NCI-H82 (cell line): ENCODE measurements around the gene ZBTB9.

ENCODE experiments used
- DNase-seq: peaks from one replicate; lab custom pipeline; 2025; lab: John Stamatoyannopoulos, UW

The ZBTB9 gene

DNA sequence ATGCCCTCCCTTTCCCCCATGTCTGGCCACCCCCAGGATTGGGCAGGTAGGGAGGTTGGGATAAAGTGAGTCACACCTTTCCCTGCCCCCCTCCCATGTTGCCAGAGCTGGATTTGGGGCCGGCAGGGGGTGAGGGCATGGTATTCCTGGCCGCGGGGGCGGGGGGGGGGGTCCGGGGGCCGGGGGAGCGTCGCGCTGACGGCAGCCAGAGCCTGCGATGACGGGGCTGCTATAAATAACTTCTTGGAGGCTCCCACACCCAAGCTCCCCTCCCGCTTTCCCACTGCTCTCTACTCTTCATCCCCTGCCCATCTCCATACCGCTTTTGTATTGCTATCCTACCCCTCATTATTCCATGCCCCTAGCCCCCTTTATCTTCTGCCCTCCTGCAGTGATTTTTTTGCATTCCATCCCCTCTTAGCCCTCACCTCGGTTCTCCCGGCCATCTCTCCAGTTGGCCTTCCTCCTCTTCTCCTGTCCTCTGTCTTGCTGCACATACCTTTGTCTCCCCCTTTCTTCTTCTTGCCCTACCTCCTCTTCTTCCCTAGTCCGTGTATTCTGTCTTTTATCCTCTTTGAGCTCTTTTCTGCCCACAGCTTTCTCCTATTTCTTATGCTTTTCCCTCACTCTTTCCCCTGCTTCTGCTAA lies 20.7 kb upstream of the ZBTB9 start:
- no peak for DNase-seq

GRCh38 chr6:33434961-33435360 lies 19.4 kb upstream of the ZBTB9 start:
- no peak for DNase-seq

GRCh38 chr6:33437666-33438065 lies 16.7 kb upstream of the ZBTB9 start:
- DNase-seq: no peak

DNA sequence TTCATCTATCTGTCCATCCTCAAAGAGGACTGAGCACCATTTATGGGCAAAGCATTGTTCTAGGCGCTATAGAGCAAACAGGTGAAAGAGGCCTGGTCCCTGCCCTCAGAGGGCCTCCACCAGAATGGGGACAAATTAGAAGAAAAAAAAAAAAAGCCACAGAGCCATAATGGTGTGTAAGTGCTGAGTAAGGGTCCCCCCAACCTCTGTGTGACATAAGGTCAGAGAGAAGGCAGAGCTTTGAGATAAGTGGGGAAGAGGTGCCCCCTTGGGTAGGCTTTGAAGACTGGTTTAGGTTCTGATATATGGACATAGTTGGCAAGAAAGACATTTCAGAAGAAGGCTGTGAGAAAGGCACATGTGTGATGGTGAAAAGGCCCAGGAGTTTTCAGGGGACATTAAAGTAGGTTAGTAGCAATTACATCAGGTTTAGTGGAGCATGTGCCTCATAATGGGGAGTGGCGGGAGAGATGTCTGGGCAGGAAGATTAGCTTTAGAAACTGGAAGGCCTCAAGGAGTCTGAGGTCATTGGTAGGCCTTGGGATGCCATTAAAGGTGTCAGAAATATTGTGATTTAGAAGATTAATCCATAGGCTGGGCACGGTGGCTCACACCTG lies 15.3 kb upstream of the ZBTB9 start:
- DNase-seq: no peak

DNA sequence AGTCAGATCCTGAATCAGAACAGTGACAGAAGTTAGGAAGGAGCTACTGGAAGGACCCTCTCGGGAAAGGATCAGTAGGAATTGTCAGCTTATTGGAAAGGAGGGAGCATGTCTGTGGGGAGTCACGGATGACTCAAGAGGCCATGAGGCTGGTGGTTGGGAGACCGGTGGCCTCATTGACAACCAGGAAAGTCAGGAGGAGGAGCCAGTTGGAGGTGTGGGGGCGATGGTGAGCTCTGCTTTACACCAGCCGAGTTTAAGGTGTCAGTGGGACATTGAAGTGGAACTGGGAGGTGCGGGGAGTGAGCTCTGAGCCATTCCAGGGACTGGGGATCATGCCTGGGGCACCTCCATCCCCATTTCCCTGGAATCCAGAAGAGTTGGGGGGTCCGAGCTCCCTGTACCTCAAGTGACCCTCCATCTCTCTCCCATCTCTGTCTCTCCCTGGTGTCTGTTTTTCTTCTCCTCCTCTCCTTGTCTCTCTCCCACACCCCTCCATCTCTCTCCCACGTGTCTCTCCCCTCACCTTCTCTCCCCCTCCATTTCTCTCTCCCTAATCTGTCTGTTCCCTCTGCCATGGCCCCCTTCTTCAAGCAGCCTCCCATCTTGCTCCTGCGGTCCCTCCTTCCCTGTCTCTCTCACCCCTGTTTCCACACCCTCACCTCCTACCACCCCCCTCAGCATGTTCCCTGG lies 14.3 kb upstream of the ZBTB9 start:
- DNase-seq: peak; percentile 24

- DNase-seq: no peak
These were observed 13.6 kb upstream of the ZBTB9 start for GRCh38 chr6:33440649-33441309.

- DNase-seq: no peak
These were observed 12.9 kb upstream of the ZBTB9 start for GRCh38 chr6:33441457-33441856.

DNA sequence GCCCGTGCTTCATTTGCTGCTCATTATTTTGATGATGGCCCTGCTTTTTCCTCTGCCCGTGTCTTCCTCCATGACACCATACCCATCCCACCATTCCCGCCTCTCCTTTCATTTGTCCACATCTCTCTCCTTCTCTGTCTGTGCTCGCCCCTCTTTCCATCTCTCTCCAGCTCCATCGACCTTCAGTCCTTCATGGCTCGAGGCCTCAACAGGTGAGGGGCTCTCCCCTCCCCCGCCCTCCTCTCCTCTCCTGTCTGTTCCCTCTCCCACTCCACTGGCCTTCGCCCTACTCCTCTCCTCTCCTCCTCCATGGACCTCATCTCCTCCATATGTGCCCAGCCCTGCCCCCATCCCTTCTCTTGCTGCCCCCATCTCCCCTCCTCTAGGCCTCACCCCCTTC lies 12.1 kb upstream of the ZBTB9 start:
- DNase-seq: no peak

- no peak for DNase-seq
These were observed 11.4 kb upstream of the ZBTB9 start for GRCh38 chr6:33443025-33443424.

GRCh38 chr6:33443619-33444504 lies 10.5 kb upstream of the ZBTB9 start:
- DNase-seq: no peak

DNA sequence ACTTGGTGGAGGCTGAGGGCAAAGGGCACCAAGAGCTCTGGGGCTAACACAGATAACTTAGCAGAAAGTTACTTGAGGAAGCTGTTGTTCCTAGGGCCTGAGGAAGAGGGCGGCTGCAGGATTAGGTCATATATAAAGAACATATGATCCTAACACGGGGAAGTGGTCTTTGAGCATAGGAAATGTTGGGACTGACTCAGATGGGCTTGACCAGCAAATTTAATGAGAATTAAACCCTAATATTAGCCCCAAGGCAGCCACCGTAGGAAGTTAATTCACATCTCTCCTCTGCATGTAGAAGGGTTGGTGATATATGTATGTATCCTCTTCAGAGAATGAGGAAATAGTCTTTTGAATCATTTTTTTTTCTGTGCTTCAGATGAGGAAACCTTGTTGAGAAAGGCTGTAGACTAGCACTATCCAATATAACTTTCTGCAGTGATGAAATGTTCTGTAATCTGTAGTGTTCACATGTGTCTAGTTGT lies 9.2 kb upstream of the ZBTB9 start:
- no peak for DNase-seq

DNA sequence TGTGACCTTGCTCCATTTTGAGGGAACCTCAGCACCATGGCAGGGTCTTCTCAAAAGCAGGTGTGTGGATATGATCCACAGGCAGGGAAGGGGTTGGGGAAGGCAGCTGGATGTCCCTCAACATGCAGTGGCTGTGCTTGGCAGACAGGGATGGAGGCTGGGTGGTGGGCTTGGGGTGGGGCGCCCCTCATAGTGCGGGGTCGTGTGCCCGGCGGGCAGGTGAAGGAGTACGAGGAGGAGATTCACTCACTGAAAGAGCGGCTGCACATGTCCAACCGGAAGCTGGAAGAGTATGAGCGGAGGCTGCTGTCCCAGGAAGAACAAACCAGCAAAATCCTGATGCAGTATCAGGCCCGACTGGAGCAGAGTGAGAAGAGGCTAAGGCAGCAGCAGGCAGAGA lies 8.0 kb upstream of the ZBTB9 start:
- no peak for DNase-seq

- no peak for DNase-seq
These were observed 3.9 kb upstream of the ZBTB9 start for GRCh38 chr6:33450434-33450833.

GRCh38 chr6:33451606-33452005 lies 2.8 kb upstream of the ZBTB9 start:
- DNase-seq: no peak

GRCh38 chr6:33452496-33452895 lies 1.9 kb upstream of the ZBTB9 start:
- DNase-seq: no peak

DNA sequence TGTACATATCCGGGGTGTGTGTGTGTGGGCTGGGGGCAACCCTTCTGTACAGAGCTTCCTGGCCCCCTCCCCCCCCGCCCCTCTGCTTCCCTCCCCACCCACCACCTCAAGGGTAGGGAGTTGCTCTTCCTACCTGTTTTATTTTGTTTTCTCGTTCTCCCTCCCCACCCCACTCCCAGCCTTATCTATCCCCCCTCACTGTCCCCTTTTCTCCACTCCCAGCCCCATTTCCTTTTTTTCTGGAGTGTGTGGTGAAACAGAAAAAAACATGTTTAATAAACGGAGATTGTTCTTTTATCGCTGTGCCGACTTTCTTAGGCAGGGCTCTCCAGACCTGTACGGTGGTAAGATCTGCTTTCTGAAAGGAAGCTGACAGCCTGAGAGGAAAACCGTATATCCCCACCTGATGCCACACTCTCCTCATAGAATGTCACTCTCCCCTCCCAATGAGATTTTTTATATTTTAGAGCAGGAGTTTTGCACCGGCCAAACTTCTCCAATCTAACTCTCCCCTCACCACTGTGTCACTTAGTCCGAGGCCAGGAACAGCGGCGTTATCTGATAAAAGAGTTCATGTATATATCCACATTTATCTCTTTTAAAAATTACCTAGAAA lies 875 bp upstream of the ZBTB9 start:
- no peak for DNase-seq

DNA sequence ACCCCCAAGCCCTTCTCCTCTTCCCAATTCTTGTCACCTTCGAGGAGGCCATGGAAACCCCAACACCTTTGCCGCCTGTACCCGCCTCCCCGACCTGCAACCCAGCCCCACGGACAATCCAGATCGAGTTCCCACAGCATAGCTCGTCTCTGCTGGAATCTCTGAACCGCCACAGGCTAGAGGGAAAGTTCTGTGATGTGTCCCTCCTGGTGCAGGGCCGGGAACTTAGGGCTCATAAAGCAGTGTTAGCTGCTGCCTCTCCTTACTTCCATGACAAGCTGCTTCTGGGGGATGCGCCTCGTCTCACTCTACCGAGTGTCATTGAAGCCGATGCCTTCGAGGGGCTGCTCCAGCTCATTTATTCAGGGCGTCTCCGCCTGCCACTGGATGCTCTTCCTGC lies 675 bp downstream of the ZBTB9 start:
- DNase-seq: no peak

GRCh38 chr6:33456156-33456555 lies 1.8 kb downstream of the ZBTB9 start:
- DNase-seq: no peak

DNA sequence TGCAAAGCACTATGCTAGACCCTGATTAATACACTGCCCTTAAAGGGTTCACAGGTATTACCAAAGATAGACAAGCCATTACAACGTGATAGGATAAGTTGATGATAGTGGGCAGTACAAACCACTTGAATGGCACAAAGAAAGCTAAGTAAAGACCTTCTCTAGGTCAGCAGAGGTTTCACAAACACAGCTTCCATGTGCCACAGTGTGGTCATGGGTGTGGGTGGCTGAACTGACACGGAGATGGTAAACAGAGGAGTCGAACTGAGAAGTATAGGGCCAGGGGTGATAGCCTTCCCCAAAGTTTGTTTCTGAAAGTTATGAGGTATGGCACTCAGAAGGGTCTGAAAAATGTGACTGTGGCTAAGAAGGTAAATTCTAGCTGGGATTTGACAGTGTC lies 4.3 kb downstream of the ZBTB9 start:
- DNase-seq: no peak

DNA sequence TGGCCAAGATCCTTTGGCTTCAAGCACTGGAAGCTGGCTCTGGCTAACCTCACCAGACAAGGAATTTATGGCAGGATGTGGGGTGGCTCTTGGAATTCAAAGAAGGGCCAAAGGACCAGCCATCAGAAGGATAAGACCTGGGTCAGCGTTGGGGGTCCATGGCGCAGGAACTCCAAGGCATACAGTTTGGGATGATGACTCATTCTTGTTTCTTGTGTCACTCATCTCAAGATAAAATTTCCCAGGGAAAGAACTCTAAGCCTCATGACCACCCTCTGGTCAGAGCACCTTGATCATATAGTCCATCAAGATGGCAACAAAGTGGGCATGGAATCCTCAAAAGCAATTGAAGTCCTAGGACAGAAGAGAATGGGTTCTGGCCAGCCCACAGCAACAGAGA lies 4.8 kb downstream of the ZBTB9 start:
- DNase-seq: no peak

DNA sequence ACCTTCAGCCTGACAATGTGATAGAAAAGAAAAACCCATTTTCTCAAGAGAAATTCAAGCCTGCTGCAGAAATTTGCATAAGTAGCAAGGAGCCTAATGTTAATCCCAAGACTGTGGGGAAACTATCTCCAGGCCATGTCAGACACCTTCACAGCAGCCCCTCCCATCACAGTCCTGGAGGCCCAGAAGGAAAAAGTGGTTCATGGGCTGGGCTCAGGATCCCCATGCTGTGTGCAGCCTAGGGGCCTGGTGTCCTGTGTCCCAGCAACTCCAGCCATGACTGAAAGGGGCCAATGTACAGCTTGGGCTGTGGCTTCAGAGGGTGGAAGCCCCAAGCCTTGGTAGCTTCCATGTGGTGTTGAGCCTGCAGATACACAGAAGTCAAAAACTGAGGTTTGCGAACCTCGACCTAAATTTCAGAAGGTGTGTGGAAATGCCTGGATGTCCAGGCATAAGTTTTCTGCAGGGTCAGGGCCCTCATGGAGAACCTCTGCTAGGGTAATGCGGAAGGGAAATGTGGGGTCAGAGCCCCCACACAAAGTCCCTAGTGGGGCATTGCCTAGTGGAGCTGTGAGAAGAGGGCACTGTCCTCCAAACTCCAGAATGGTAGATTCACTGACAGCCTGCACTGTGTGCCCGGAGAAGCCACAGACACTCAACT lies 11.8 kb downstream of the ZBTB9 start:
- DNase-seq: no peak
